DOHH2 (cell line): ENCODE data around the gene C4BPB.

Experiments
- EZH2phosphoT487 ChIP-seq: fragments of 200-600 bp; sonication (generic); IDR thresholded peaks from 2 replicates; pipeline ENCODE4 v1.6.1; 2017; ENCODE audit warnings: borderline replicate concordance, mild to moderate bottlenecking, antibody characterized with exemption, low read length, moderate library complexity, mixed read lengths
- TF ChIP-seq, protein P1 (sequence below): fragments of 200-600 bp; sonication (generic); IDR thresholded peaks from one replicate; pipeline ENCODE4 v1.5.1; 2014; ENCODE audit warnings: antibody characterized with exemption, mild to moderate bottlenecking, low read depth, low read length; ENCODE audit not compliant: poor library complexity, severe bottlenecking

DNA sequence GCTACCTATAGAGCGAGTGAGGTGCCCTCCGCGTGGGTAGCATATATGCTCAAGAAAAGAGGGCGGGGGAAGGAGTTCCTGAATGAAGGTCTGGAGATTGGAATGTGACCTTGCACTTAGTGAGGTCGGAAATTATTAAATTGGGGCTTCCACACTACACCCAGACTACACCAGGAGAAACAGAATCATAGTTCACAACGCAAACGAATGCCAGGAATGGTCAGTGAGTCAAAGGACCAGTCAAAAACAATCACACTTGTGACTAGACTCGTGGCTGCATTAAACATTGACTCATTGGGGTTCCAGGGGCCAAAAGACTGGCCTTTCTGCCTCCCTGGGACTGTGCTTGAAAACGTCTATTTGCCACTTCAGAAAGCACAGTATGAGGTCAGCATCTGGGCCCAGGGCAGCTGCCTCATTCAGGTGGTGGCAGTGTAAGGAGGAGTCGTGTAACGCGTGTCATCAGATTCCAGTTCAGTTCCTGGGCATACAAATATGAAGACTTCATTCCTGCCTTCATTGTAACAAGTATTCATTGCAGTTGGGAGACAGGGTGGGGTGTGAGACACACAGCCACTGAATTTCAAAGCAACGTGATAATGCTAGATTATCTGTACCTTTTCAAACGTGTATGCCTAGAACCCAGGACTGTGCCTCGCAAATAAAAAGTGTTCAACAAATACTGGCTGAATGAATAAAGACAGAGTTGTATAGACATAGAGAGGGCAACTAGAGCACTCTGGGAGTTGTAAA lies 37.3 kb upstream of the C4BPB start, which contains the start of gene YOD1:
- TF ChIP-seq, protein P1, sequence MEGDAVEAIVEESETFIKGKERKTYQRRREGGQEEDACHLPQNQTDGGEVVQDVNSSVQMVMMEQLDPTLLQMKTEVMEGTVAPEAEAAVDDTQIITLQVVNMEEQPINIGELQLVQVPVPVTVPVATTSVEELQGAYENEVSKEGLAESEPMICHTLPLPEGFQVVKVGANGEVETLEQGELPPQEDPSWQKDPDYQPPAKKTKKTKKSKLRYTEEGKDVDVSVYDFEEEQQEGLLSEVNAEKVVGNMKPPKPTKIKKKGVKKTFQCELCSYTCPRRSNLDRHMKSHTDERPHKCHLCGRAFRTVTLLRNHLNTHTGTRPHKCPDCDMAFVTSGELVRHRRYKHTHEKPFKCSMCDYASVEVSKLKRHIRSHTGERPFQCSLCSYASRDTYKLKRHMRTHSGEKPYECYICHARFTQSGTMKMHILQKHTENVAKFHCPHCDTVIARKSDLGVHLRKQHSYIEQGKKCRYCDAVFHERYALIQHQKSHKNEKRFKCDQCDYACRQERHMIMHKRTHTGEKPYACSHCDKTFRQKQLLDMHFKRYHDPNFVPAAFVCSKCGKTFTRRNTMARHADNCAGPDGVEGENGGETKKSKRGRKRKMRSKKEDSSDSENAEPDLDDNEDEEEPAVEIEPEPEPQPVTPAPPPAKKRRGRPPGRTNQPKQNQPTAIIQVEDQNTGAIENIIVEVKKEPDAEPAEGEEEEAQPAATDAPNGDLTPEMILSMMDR: no peak
- no peak for TF ChIP-seq EZH2phosphoT487
